ENCODE data around the gene ZDHHC6.
"Not testable (repeated sequence)": the region's sequence is repeated elsewhere in the genome, so short reads cannot be mapped to it uniquely, and the experiment has no call there.

ZDHHC6 gene

GRCh38 chr10:112395809-112396530 lies 50.7 kb downstream of the ZDHHC6 start:
- DNase-seq, result no peak
- in situ Hi-C loops (cut with MboI; ENCODE audit: low pct_unique_long_range_greater_than_20kb, low sequenced_read_pairs), result no loop called here

GRCh38 chr10:112394475-112394875 lies 52.2 kb downstream of the ZDHHC6 start:
- in situ Hi-C loops (cut with MboI; ENCODE audit: low pct_unique_long_range_greater_than_20kb, low sequenced_read_pairs), result no loop called here
- DNase-seq, result no peak

- in situ Hi-C loops (cut with MboI; ENCODE audit: low pct_unique_long_range_greater_than_20kb, low sequenced_read_pairs), result no loop called here
- no peak for DNase-seq
Measured at GRCh38 chr10:112393827-112394226, 52.9 kb downstream of the ZDHHC6 start.

GRCh38 chr10:112393341-112393740 lies 53.4 kb downstream of the ZDHHC6 start:
- in situ Hi-C loops (cut with MboI; ENCODE audit: low pct_unique_long_range_greater_than_20kb, low sequenced_read_pairs), result no loop called here

GRCh38 chr10:112390125-112390703 lies 56.5 kb downstream of the ZDHHC6 start:
- in situ Hi-C loops (cut with MboI; ENCODE audit: low pct_unique_long_range_greater_than_20kb, low sequenced_read_pairs), result no loop called here
- no peak for DNase-seq

More at GRCh38 chr10:112393341-112393740, 53.4 kb downstream of the ZDHHC6 start:
- DNase-seq, result no peak

- DNase-seq, result peak; percentile 86
- in situ Hi-C loops (cut with MboI; ENCODE audit: low pct_unique_long_range_greater_than_20kb, low sequenced_read_pairs), result no loop called here
Measured at GRCh38 chr10:112389271-112389822, 57.4 kb downstream of the ZDHHC6 start.

GRCh38 chr10:112388548-112388947 lies 58.2 kb downstream of the ZDHHC6 start:
- in situ Hi-C loops (cut with MboI; ENCODE audit: low pct_unique_long_range_greater_than_20kb, low sequenced_read_pairs), result no loop called here

GRCh38 chr10:112388056-112388455 lies 58.7 kb downstream of the ZDHHC6 start:
- in situ Hi-C loops (cut with MboI; ENCODE audit: low pct_unique_long_range_greater_than_20kb, low sequenced_read_pairs); DNase-seq: not testable (repeated sequence)

More at GRCh38 chr10:112388548-112388947, 58.2 kb downstream of the ZDHHC6 start:
- DNase-seq, result no peak

GRCh38 chr10:112385201-112385600 lies 61.5 kb downstream of the ZDHHC6 start:
- in situ Hi-C loops (cut with MboI; ENCODE audit: low pct_unique_long_range_greater_than_20kb, low sequenced_read_pairs), result no loop called here

GRCh38 chr10:112384141-112384540 lies 62.6 kb downstream of the ZDHHC6 start:
- in situ Hi-C loops (cut with MboI; ENCODE audit: low pct_unique_long_range_greater_than_20kb, low sequenced_read_pairs), result no loop called here
- no peak for DNase-seq

More at GRCh38 chr10:112385201-112385600, 61.5 kb downstream of the ZDHHC6 start:
- DNase-seq, result no peak

GRCh38 chr10:112383325-112383724 lies 63.4 kb downstream of the ZDHHC6 start:
- in situ Hi-C loops (cut with MboI; ENCODE audit: low pct_unique_long_range_greater_than_20kb, low sequenced_read_pairs), result no loop called here
- DNase-seq, result no peak

GRCh38 chr10:112382515-112383235 lies 64.0 kb downstream of the ZDHHC6 start:
- in situ Hi-C loops (cut with MboI; ENCODE audit: low pct_unique_long_range_greater_than_20kb, low sequenced_read_pairs), result no loop called here
- DNase-seq, result no peak
